IMR-90 (cell line): ENCODE results near the gene MYO3B. TPM values are rescaled to one million over a fixed set of nuclear protein-coding genes. Genes with fewer than 3 reads are reported as not detected.

Experiments used
- ATAC-seq: fragments of 200-7000 bp; cut with Tn5 transposase; 2 replicates; pipeline ENCODE4 v1.9.1; 2020; ENCODE audit warnings: low read depth, mild to moderate bottlenecking, moderate library complexity
- BruUV-seq: library from RNA; stranded (reverse); fragments of 400-500 nt; replicated peaks from 2 replicates; lab custom pipeline; 2021; lab: Mats Ljungman, UMichigan
- CTCF ChIA-PET: fragments of 300-600 bp; formaldehyde crosslinking; extraction: SDS; loops from one replicate; lab custom pipeline; 2021; ENCODE audit warnings: antibody characterized with exemption; lab: Yijun Ruan, JAX
- POLR2A ChIA-PET: fragments of 300-600 bp; sonication (Branson Sonifier 250); formaldehyde crosslinking; loops from one replicate; lab custom pipeline; 2022; ENCODE audit warnings: antibody characterized with exemption; ENCODE audit not compliant: unreplicated experiment; lab: Charles Lee
- DNase-seq: peaks from one replicate; pipeline ENCODE4 v3.0.0; 2013
- H2AFZ ChIP-seq: replicated peaks from 2 replicates; pipeline ENCODE3; 2013; ENCODE audit warnings: low read length, mild to moderate bottlenecking; ENCODE audit not compliant: poor library complexity
- H2AK5ac ChIP-seq: 2 replicates; pipeline ENCODE4 v1.6.1; 2013; ENCODE audit warnings: low read depth, low read length, inconsistent platforms
- H2AK9ac ChIP-seq: replicated peaks from 2 replicates; pipeline ENCODE3; 2013; ENCODE audit warnings: mild to moderate bottlenecking, low read depth, low read length, moderate library complexity; ENCODE audit not compliant: poor library complexity
- H2BK120ac ChIP-seq: 2 replicates; pipeline ENCODE4 v1.6.1; 2013; ENCODE audit warnings: low read depth, low read length, inconsistent platforms
- H2BK15ac ChIP-seq: 3 replicates; pipeline ENCODE4 v1.6.1; 2013; ENCODE audit warnings: low read depth, low read length, inconsistent platforms
- H2BK20ac ChIP-seq: 2 replicates; pipeline ENCODE4 v1.6.1; 2013; ENCODE audit warnings: low read depth, mild to moderate bottlenecking, inconsistent platforms, low read length, moderate library complexity
- H2BK5ac ChIP-seq: 2 replicates; pipeline ENCODE4 v1.6.1; 2013; ENCODE audit warnings: mild to moderate bottlenecking, low read depth, low read length, inconsistent platforms; ENCODE audit not compliant: poor library complexity, severe bottlenecking
- H3K14ac ChIP-seq: replicated peaks from 2 replicates; pipeline ENCODE4 v1.6.1; 2013; ENCODE audit warnings: low read depth, low read length, inconsistent platforms
- H3K18ac ChIP-seq: 2 replicates; pipeline ENCODE4 v1.6.1; 2013; ENCODE audit warnings: low read depth, low read length, control low read depth
- H3K23ac ChIP-seq: 2 replicates; pipeline ENCODE4 v1.6.1; 2013; ENCODE audit warnings: low read depth, low read length, inconsistent platforms
- H3K27ac ChIP-seq: 2 replicates; pipeline ENCODE4 v1.5.1; 2013; ENCODE audit warnings: mild to moderate bottlenecking, control low read depth, low read length; ENCODE audit not compliant: insufficient read depth
- H3K27me3 ChIP-seq: 2 replicates; pipeline ENCODE4 v1.6.1; 2013; ENCODE audit warnings: low read length; ENCODE audit not compliant: control insufficient read depth, insufficient read depth
- H3K36me3 ChIP-seq: 2 replicates; pipeline ENCODE4 v1.6.1; 2013; ENCODE audit warnings: low read length, mixed read lengths; ENCODE audit not compliant: control insufficient read depth, insufficient read depth
- H3K4ac ChIP-seq: 2 replicates; pipeline ENCODE4 v1.6.1; 2013; ENCODE audit warnings: low read depth, low read length, inconsistent platforms
- H3K4me1 ChIP-seq: 2 replicates; pipeline ENCODE4 v1.6.1; 2013; ENCODE audit warnings: low read length, mixed read lengths; ENCODE audit not compliant: control insufficient read depth, insufficient read depth
- H3K4me2 ChIP-seq: 2 replicates; pipeline ENCODE4 v1.6.1; 2013; ENCODE audit warnings: low read depth, mild to moderate bottlenecking, control low read depth, low read length, moderate library complexity
- H3K4me3 ChIP-seq: 2 replicates; pipeline ENCODE4 v1.5.1; 2013; ENCODE audit warnings: low read depth, mild to moderate bottlenecking, control low read depth, low read length, moderate library complexity; ENCODE audit not compliant: insufficient read depth
- H3K56ac ChIP-seq: 2 replicates; pipeline ENCODE4 v1.6.1; 2013; ENCODE audit warnings: low read length, inconsistent platforms; ENCODE audit not compliant: insufficient read depth; ENCODE audit errors: extremely low read depth
- H3K79me1 ChIP-seq, 2 experiments: 2 replicates each; pipeline ENCODE4 v1.6.1; 2013; ENCODE audit warnings: low read length in 2 of 2, inconsistent platforms in 1 of 2, low read depth in 1 of 2
- H3K9ac ChIP-seq: 2 replicates; pipeline ENCODE4 v1.6.1; 2013; ENCODE audit warnings: low read depth, low read length, control low read depth
- H3K9me1 ChIP-seq: 2 replicates; pipeline ENCODE4 v1.6.1; 2013; ENCODE audit warnings: low read length, inconsistent platforms; ENCODE audit not compliant: insufficient read depth
- H3K9me3 ChIP-seq: 2 replicates; pipeline ENCODE4 v1.6.1; 2013; ENCODE audit warnings: low read length; ENCODE audit not compliant: control insufficient read depth, insufficient read depth
- H4K20me1 ChIP-seq: 2 replicates; pipeline ENCODE4 v1.6.1; 2013; ENCODE audit warnings: low read length, inconsistent platforms; ENCODE audit not compliant: insufficient read depth
- H4K5ac ChIP-seq: 2 replicates; pipeline ENCODE4 v1.6.1; 2013; ENCODE audit warnings: mild to moderate bottlenecking, low read depth, low read length, control low read depth
- H4K8ac ChIP-seq, 2 experiments: 2 replicates each; pipeline ENCODE4 v1.6.1; 2013; ENCODE audit warnings: low read depth in 2 of 2, low read length in 2 of 2, control low read depth in 1 of 2, inconsistent platforms in 1 of 2
- H4K91ac ChIP-seq: 2 replicates; pipeline ENCODE4 v1.6.1; 2013; ENCODE audit warnings: low read depth, low read length, inconsistent platforms; ENCODE audit not compliant: insufficient read depth
- CHD1 ChIP-seq: IDR thresholded peaks from 2 replicates; pipeline ENCODE4 v1.6.1; 2012; ENCODE audit warnings: low read depth, low read length, improper control_type of control experiment
- MXI1 ChIP-seq: IDR thresholded peaks from 2 replicates; pipeline ENCODE4 v1.6.1; 2012; ENCODE audit warnings: low read depth, mild to moderate bottlenecking, low read length, moderate library complexity, borderline replicate concordance
- NFE2L2 ChIP-seq: fragments of 150-350 bp; IDR thresholded peaks from 2 replicates; pipeline ENCODE4 v1.6.1; 2016; ENCODE audit warnings: low read depth, mild to moderate bottlenecking, low read length
- POLR2A ChIP-seq: IDR thresholded peaks from 2 replicates; pipeline ENCODE4 v1.6.1; 2012; ENCODE audit warnings: mild to moderate bottlenecking, low read depth, low read length
- RAD21 ChIP-seq: IDR thresholded peaks from 2 replicates; pipeline ENCODE4 v1.6.1; 2012; ENCODE audit warnings: low read length, improper control_type of control experiment
- RFX5 ChIP-seq: IDR thresholded peaks from 2 replicates; pipeline ENCODE4 v1.8.0; 2012; ENCODE audit warnings: low read depth, mild to moderate bottlenecking, low read length, moderate library complexity
- WGBS, 2 experiments: methylation state at CpG; one replicate each; pipeline versions ENCODE4 v1.1.5 to v1.1.7; 2013; ENCODE audit warnings: missing lambda C conversion rate in 2 of 2; ENCODE audit not compliant: insufficient read length in 1 of 2; ENCODE audit errors: extremely low coverage in 2 of 2; 5-methylcytosine and 5-hydroxymethylcytosine counted together
- dilution Hi-C: fragments of 300-500 bp; cut with HindIII; formaldehyde crosslinking; loops from one replicate; pipeline ENCODE4 v1.14.3; 2018; ENCODE audit warnings: low sequenced_read_pairs; ENCODE audit not compliant: unreplicated experiment
- in situ Hi-C: fragments of 300-500 bp; cut with MboI; formaldehyde crosslinking; loops from 3 replicates; pipeline ENCODE4 v1.14.3; 2019; ENCODE audit warnings: low sequenced_read_pairs, inconsistent platforms, mixed read lengths
- intact Hi-C: fragments of 100-400 bp; cut with micrococcal nuclease; formaldehyde crosslinking; loops from 2 replicates; pipeline ENCODE4 v1.10.0; 2022
- polyA plus RNA-seq, 3 experiments: library from polyadenylated mRNA; depleted of rRNA; stranded (reverse); fragments of >200 nt; gene quantifications; 2 replicates each; pipeline ENCODE4 v1.2.3, GENCODE V29; 2012; ENCODE audit warnings: low replicate concordance in 1 of 3
- total RNA-seq: library from RNA; depleted of rRNA; stranded (reverse); fragments of >200 nt; gene quantifications from 2 replicates; pipeline ENCODE4 v1.2.3, GENCODE V29; 2012

The MYO3B gene
- total and polyA plus RNA-seq, 2 of the 4 experiments (the other 2 are of a cell fraction) = 0.02 TPM; not detected in 1

- Histone ChIP-seq H3K9me1 (no peaks in the 10 kb centered on the region), H3K27ac (no peak overlapping the region), H4K8ac (no peak overlapping the region), H3K4me1 (no peaks in the 10 kb centered on the region), H3K14ac (no peak overlapping the region), H3K9ac (no peak overlapping the region), H3K9me3 (no peaks in the 10 kb centered on the region), H3K23ac (no peak overlapping the region), H3K27me3 (no peaks in the 10 kb centered on the region), H3K56ac (no peak overlapping the region), H3K36me3 (no peaks in the 10 kb centered on the region), H2BK20ac (no peak overlapping the region), H2AK5ac (no peak overlapping the region), H3K4me2 (no peak overlapping the region), H4K20me1 (no peaks in the 10 kb centered on the region), H2AK9ac (no peak overlapping the region), H2BK5ac (no peak overlapping the region), H3K18ac (no peak overlapping the region), H3K4ac (no peak overlapping the region), H2BK120ac (no peak overlapping the region), H2AFZ (no peak overlapping the region), H4K91ac (no peak overlapping the region), H3K4me3 (no peak overlapping the region), H3K79me1 (no peaks in the 10 kb centered on the region), H4K5ac (no peak overlapping the region), H2BK15ac (no peak overlapping the region)
- dilution Hi-C loops (no loop called here), in situ Hi-C loops (no loop called here), intact Hi-C loops (no loop called here)
- TF ChIP-seq RAD21 = no peak
- no peak for TF ChIP-seq POLR2A
- TF ChIP-seq RFX5 = no peak
- TF ChIP-seq NFE2L2 = no peak
- no peak for TF ChIP-seq MXI1
- TF ChIP-seq CHD1 = no peak
- BruUV-seq = no TSS peak
- DNase-seq (no peak), ATAC-seq (no peak)
- POLR2A ChIA-PET = no interaction called here
- CTCF ChIA-PET = no interaction called here
- 61% methylated on average over 3 of the region's 3 CpGs; no CpG with 5 or more reads in 1 of the 2 experiments for WGBS, 2 experiments
Observed at GRCh38 chr2:170605862-170606261, 427.9 kb downstream of the MYO3B start.
